Activated CD8-positive, alpha-beta T cell treated with anti-CD3 and anti-CD28 coated beads for 36 hours (primary cell): ENCODE measurements around the gene ATXN1L. TPM values are rescaled to one million over a fixed set of nuclear protein-coding genes. Genes with fewer than 3 reads are reported as not detected.

Source experiments
- ATAC-seq: fragments of 200-7000 bp; cut with Tn5 transposase; one replicate; pipeline ENCODE4 v1.10.0; 2021; ENCODE audit warnings: mild to moderate bottlenecking, moderate library complexity
- CTCF ChIA-PET: fragments of 350-600 bp; sonication (Branson Sonifier 250); formaldehyde crosslinking; loops from one replicate; lab custom pipeline; 2021; ENCODE audit warnings: antibody characterized with exemption; lab: Charles Lee
- POLR2A ChIA-PET: fragments of 350-600 bp; sonication (Branson Sonifier 250); formaldehyde crosslinking; loops from one replicate; lab custom pipeline; 2021; ENCODE audit warnings: antibody characterized with exemption; lab: Charles Lee
- DNase-seq: peaks from one replicate; pipeline ENCODE4 v3.0.0-alpha.2; 2020
- H3K27ac Mint-ChIP-seq: one replicate; pipeline ENCODE4 v1.8.0; 2021; ENCODE audit warnings: mild to moderate bottlenecking, mixed read lengths
- H3K27me3 Mint-ChIP-seq: one replicate; pipeline ENCODE4 v1.8.0; 2021; ENCODE audit warnings: mixed read lengths
- H3K36me3 Mint-ChIP-seq: one replicate; pipeline ENCODE4 v1.8.0; 2021; ENCODE audit warnings: low read depth, mixed read lengths
- H3K4me1 Mint-ChIP-seq: one replicate; pipeline ENCODE4 v1.8.0; 2021; ENCODE audit warnings: low read depth, mixed read lengths
- H3K4me3 Mint-ChIP-seq: one replicate; pipeline ENCODE4 v1.8.0; 2021; ENCODE audit warnings: mild to moderate bottlenecking, moderate library complexity, mixed read lengths
- H3K9me3 Mint-ChIP-seq: one replicate; pipeline ENCODE4 v1.8.0; 2021; ENCODE audit warnings: mixed read lengths
- intact Hi-C: fragments of 100-400 bp; cut with micrococcal nuclease; formaldehyde crosslinking; loops from one replicate; pipeline ENCODE4 v1.10.0; 2022
- total RNA-seq, 2 experiments: library from RNA; stranded (reverse); gene quantifications; one replicate each; pipeline ENCODE4 v1.2.3, GENCODE V29; 2021
- TF ChIP-seq, protein P1 (sequence below): fragments of 200-600 bp; IDR thresholded peaks from one replicate; pipeline ENCODE4 v1.8.0; 2022; ENCODE audit warnings: antibody characterized with exemption, mild to moderate bottlenecking

The ATXN1L gene
- total RNA-seq, 2 experiments from 2014 or later: 13.6 to 14.9 TPM

DNA sequence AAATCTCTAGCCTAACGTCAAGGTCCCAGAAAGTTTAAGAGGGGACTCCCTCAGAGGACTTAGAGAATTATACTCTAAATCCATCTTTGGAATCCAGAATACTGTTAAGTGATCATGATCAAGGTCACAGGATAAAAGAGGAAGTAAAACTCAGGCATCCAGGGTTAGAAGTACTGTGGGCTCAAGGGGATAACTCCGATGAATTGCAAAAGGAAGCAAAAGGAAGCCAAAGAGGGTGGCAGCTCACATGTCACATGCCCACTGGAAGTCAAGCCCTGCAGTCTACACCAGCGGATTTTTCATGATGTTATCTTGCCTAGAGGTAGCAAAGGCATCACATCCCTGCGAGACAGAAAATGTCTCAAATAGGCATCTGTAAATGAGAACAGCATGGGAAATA, 34.4 kb downstream of the ATXN1L start:
- ATAC-seq: no peak
- CTCF ChIA-PET: interaction anchor here (1.0 to 6.4 kb wide), 3 partner anchors 21 to 81 kb away, joined by 4 to 52 read pairs (median 4); no protein-coding TSS in a partner anchor

DNA sequence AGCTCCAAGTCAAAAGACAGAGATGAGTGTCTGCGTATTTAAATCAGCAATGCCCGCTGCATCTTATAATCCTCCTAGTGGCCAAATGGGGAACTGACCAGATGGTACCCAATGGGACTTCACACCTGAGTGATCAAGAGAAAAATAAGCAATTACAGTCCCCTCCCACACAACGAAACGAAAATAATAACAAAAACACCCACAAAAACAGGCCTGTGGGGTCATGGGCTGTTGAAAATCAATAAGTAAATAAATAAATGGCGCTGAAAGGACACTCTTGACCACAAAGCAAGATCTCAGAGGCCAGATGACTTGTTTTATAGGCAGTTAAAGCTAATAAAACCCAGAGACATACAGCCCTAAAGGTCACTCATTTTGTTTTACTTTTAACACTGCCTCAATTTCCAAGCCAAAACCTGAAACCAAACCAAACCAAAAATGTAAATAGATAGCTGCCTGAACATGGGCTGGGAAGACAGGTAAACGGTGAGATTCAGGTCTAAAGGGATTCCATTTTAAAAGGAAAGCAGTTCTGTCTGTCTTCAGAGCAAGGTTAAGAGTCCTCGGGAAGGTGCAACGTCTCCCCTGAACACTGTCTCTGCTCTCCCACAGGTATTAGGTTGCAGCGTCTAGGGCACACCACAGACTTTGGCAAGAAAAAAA, 36.9 kb downstream of the ATXN1L start:
- peak; percentile 63 for ATAC-seq
- peaks cover 5% of the 10 kb centered on the region for H3K36me3 Mint-ChIP-seq
- H3K27ac Mint-ChIP-seq: peak overlapping the region; percentile 50
- H3K4me3 Mint-ChIP-seq: peak overlapping the region; percentile 72
- ChIA-PET POLR2A (interaction anchor here (0.6 to 3.0 kb wide), 15 partner anchors 10 to 211 kb away, joined by 3 to 33 read pairs (median 5); partner anchors contain the start of genes AP1G1, ATXN1L, DHX38 and IST1), CTCF (interaction anchor here (0.6 to 6.4 kb wide), 37 partner anchors 8 to 128 kb away, joined by 3 to 73 read pairs (median 5); partner anchors contain the start of genes AP1G1, ATXN1L and IST1)
- H3K27me3 Mint-ChIP-seq: peaks cover 7% of the 10 kb centered on the region
- H3K9me3 Mint-ChIP-seq: no peaks in the 10 kb centered on the region
- peaks cover 47% of the 10 kb centered on the region for H3K4me1 Mint-ChIP-seq
- TF ChIP-seq, protein P1, sequence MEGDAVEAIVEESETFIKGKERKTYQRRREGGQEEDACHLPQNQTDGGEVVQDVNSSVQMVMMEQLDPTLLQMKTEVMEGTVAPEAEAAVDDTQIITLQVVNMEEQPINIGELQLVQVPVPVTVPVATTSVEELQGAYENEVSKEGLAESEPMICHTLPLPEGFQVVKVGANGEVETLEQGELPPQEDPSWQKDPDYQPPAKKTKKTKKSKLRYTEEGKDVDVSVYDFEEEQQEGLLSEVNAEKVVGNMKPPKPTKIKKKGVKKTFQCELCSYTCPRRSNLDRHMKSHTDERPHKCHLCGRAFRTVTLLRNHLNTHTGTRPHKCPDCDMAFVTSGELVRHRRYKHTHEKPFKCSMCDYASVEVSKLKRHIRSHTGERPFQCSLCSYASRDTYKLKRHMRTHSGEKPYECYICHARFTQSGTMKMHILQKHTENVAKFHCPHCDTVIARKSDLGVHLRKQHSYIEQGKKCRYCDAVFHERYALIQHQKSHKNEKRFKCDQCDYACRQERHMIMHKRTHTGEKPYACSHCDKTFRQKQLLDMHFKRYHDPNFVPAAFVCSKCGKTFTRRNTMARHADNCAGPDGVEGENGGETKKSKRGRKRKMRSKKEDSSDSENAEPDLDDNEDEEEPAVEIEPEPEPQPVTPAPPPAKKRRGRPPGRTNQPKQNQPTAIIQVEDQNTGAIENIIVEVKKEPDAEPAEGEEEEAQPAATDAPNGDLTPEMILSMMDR: peak; percentile 88
- peak; percentile 90 for DNase-seq
- intact Hi-C loops: loop anchor here (5.0 kb wide), 2 partner anchors 35 to 75 kb away; partner anchors contain the start of genes AP1G1 and ATXN1L

More for the DNA sequence above, 34.4 kb downstream of the ATXN1L start:
- intact Hi-C loops: loop anchor here (5.0 kb wide), 2 partner anchors 33 to 73 kb away; partner anchors contain the start of genes AP1G1 and ATXN1L
- no peaks in the 10 kb centered on the region for H3K9me3 Mint-ChIP-seq
- POLR2A ChIA-PET: interaction anchor here (0.6 to 2.5 kb wide), 5 partner anchors 15 to 72 kb away, joined by 3 to 9 read pairs (median 3); partner anchors contain the start of gene IST1
- peaks cover 5% of the 10 kb centered on the region for H3K36me3 Mint-ChIP-seq
- H3K27me3 Mint-ChIP-seq: peaks cover 3% of the 10 kb centered on the region
- H3K4me3 Mint-ChIP-seq: no peak overlapping the region
- no peak for DNase-seq
- TF ChIP-seq, protein P1: no peak
- H3K4me1 Mint-ChIP-seq: peaks cover 42% of the 10 kb centered on the region
- H3K27ac Mint-ChIP-seq: no peak overlapping the region

DNA sequence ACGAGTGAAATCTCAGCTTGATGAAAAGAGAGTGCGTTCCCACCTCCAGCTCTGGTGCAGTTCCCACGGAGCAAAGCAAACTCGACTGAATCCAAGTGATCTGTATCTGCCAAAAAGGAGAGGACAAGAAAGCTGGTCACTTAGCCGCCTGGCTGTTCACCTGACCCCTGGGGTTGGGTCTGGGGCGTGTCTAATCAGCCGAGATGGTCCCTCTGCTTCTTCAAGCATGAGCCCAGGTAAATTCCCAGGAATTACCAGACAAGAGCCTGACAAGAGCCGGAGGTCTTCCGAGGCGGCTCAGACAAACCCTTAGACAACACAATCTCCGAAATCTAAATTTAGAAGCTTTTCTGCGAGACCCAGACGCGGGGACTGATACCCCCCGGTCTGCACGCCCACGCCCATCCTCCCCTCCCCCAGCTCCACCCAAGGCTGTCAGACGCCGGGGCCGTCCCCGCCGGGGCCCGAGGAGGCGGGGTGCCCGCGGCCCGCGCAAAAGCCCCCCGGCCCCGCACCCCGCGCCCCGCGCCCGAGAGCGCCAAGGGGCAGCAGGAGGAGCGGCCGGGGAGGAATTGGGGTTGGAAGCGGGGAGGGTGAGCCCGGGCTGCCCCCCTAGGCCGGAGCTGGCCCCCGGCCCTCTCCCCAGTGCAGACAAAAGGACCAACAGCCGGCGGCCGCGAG, 37.5 kb downstream of the ATXN1L start:
- Mint-ChIP-seq H3K4me3 (peak overlapping the region; percentile 72), H3K27me3 (peaks cover 7% of the 10 kb centered on the region), H3K4me1 (peaks cover 47% of the 10 kb centered on the region), H3K27ac (peak overlapping the region; percentile 50), H3K36me3 (peaks cover 5% of the 10 kb centered on the region), H3K9me3 (no peaks in the 10 kb centered on the region)
- TF ChIP-seq, protein P1: peak; percentile 68
- ChIA-PET POLR2A (interaction anchor here (0.6 to 3.0 kb wide), 17 partner anchors 9 to 211 kb away, joined by 3 to 33 read pairs (median 4); partner anchors contain the start of genes AP1G1, ATXN1L, DHX38 and IST1), CTCF (interaction anchor here (0.7 to 6.4 kb wide), 27 partner anchors 11 to 128 kb away, joined by 3 to 73 read pairs (median 6); partner anchors contain the start of genes AP1G1, ATXN1L and IST1)
- peak; percentile 35 for ATAC-seq
- peak; percentile 78 for DNase-seq
- intact Hi-C loops: loop anchor here (5.0 kb wide), 2 partner anchors 36 to 76 kb away; partner anchors contain the start of genes AP1G1 and ATXN1L

GRCh38 chr16:71883849-71884638, 38.3 kb downstream of the ATXN1L start, which contains the start of gene ZNF821:
Gene ZNF821 (minus strand): TSS chr16:71884182. CDS start chr16:71879946, 4,236 bp downstream.
- H3K27ac Mint-ChIP-seq: peak within 1 kb of the TSS; percentile 90
- H3K9me3 Mint-ChIP-seq: no peaks in the 10 kb centered on the region
- ATAC-seq: peak; percentile 54
- peak within 1 kb of the TSS; percentile 92 for H3K4me3 Mint-ChIP-seq
- DNase-seq: peak; percentile 78
- intact Hi-C loops: loop anchor here (5.0 kb wide), 2 partner anchors 37 to 77 kb away; partner anchors contain the start of genes AP1G1 and ATXN1L
- CTCF ChIA-PET: interaction anchor here (1.1 to 6.4 kb wide), 12 partner anchors 11 to 108 kb away, joined by 4 to 73 read pairs (median 14); partner anchors contain the start of genes AP1G1 and IST1
- H3K4me1 Mint-ChIP-seq: peaks cover 47% of the 10 kb centered on the region
- POLR2A ChIA-PET: interaction anchor here (0.6 to 3.0 kb wide), 12 partner anchors 10 to 76 kb away, joined by 3 to 33 read pairs (median 4); partner anchors contain the start of genes AP1G1, ATXN1L and IST1
- TF ChIP-seq, protein P1: peak; percentile 27
- peaks cover 2% of the 10 kb centered on the region for H3K36me3 Mint-ChIP-seq
- peaks cover 7% of the 10 kb centered on the region for H3K27me3 Mint-ChIP-seq
